Activated naive CD4-positive, alpha-beta T cell treated with anti-CD3 and anti-CD28 coated beads, Interleukin-2, amount 50 U/mL, for 72 hours (primary cell): ENCODE results near the gene GALNT2. TPM values are rescaled to one million over a fixed set of nuclear protein-coding genes. Genes with fewer than 3 reads are reported as not detected.
A peak's percentile ranks its signal among the peaks of the same experiment; 100 is the strongest.

ENCODE experiments used
- ATAC-seq, 2 donors: fragments of 150-1000 bp; cut with Tn5 transposase; 2 replicates each; pipeline ENCODE4 v1.10.0; 2021; ENCODE audit warnings: mild to moderate bottlenecking in 2 of 2, moderate library complexity in 2 of 2
- DNase-seq, 2 donors: peaks; one replicate each; pipeline ENCODE4 v3.0.0; 2021 to 2022; ENCODE audit warnings: low spot score in 2 of 2
- H3K27ac Mint-ChIP-seq, 2 donors: one replicate each; pipeline ENCODE4 v1.8.0; 2022; ENCODE audit warnings: mild to moderate bottlenecking in 2 of 2, mixed read lengths in 2 of 2
- H3K36me3 Mint-ChIP-seq, 2 donors: one replicate each; pipeline ENCODE4 v1.8.0; 2022; ENCODE audit warnings: mixed read lengths in 2 of 2
- H3K9me3 Mint-ChIP-seq, 2 donors: one replicate each; pipeline ENCODE4 v1.8.0; 2022; ENCODE audit warnings: mixed read lengths in 2 of 2
- total RNA-seq, 2 donors: library from RNA; stranded (reverse); gene quantifications; one replicate each; pipeline ENCODE4 v1.2.3, GENCODE V29; 2022

Gene GALNT2
- total RNA-seq, 2 donors from 2014 or later = 58.9 to 88.0 TPM

DNA sequence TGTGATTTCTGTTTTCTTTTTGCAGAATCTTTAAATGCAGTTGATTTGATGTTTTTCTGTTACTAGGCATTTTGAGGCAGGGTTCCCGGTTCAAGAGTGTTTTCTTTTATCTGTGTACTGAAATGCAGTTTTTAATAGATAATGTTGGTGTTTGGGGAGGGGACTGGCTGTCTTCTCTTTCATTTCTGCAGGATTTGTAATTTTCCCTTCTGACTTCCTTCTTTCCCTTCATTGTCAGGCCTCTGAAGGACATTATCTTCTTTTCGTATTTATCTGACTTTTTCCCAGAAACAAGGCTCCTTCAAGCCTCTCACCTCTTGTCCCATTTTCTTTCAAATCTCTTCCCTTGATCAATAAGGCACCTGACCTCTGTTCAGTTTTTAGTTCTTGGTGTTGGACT, 1.5 kb upstream of the GALNT2 start:
- Mint-ChIP-seq H3K36me3 (peaks cover 14 to 37% of the 10 kb centered on the region in 2 donors), H3K27ac (no peak overlapping the region), H3K9me3 (peaks cover 0 to 26% of the 10 kb centered on the region in 2 donors)
- ATAC-seq (no peak), DNase-seq (no peak)

DNA sequence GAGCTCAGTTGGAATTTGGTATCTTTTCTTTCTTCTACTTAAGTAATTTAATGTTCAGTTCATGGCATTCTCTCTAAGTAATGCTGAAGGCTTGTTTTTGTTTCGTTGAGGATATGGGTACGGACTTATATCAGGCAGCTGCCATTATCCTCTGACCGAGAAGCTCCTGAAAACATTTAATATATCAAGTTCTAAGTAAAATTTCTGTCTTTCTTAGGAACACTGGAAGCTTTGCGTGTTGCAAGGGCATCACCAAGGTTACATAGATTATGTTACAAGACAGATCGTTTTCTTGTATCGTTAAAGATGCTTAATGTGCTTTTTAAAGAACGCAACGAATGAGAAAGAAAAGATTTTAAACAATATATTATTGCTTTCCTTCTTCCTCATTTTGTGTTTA, 1.0 kb upstream of the GALNT2 start:
- DNase-seq (no peak), ATAC-seq (no peak)
- H3K36me3 Mint-ChIP-seq = peaks cover 14 to 37% of the 10 kb centered on the region in 2 donors
- H3K9me3 Mint-ChIP-seq = peaks cover 0 to 23% of the 10 kb centered on the region in 2 donors
- H3K27ac Mint-ChIP-seq = peak overlapping the region; percentile 68 to 89

DNA sequence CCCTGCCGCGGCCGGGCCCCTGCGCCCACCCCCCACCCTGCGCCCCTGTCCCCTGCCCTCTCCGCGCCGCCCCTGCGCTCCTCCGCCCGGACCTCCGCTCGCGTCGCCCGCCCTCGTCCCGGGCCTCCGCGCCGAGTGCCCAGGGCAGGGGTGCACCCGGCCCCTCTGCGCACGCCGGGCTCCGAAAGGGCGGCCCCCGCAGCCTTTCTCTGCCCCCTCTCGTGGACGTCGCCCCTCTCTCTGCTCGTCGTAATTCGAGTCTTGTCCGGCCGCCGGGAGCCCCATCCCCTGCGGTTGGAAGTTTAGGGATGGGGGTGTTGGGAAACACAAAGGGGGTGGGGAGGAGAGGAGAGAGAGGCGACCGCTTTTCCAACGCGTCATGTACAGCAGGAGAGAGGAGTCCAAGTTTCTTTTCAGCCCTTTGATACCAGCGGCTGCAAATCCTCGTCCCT, 407 bp downstream of the GALNT2 start:
- peak overlapping the region; percentile 77 to 93 for H3K27ac Mint-ChIP-seq
- DNase-seq (peak in 1 of 2 donors; percentile 35), ATAC-seq (peak; percentile 13 to 16)

GRCh38 chr1:230067871-230068620, 1.0 kb downstream of the GALNT2 start:
- peaks cover 14 to 32% of the 10 kb centered on the region in 2 donors for H3K36me3 Mint-ChIP-seq
- peak in 1 of 2 donors; percentile 16 for ATAC-seq
- peaks cover 0 to 14% of the 10 kb centered on the region in 2 donors for H3K9me3 Mint-ChIP-seq
- peak; percentile 25 to 68 for DNase-seq
- peak overlapping the region; percentile 90 to 93 for H3K27ac Mint-ChIP-seq

More for the DNA sequence above, 407 bp downstream of the GALNT2 start:
- H3K9me3 Mint-ChIP-seq = peaks cover 0 to 16% of the 10 kb centered on the region in 2 donors
- peaks cover 14 to 35% of the 10 kb centered on the region in 2 donors for H3K36me3 Mint-ChIP-seq

DNA sequence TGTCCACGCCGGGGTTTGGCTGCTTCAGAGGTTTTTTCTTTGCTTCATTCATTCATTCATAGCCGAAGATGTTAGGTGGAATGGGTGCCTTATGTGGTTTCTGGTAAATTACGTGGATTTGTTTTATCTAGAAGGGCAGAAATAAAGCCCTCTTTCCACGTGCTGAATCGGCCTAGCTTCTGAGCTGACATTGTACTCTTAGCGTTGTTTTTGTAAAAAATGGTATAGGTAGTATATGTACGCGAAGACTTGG, 1.5 kb downstream of the GALNT2 start:
- ATAC-seq = no peak
- Mint-ChIP-seq H3K9me3 (peaks cover 0 to 10% of the 10 kb centered on the region in 2 donors), H3K36me3 (peaks cover 14 to 32% of the 10 kb centered on the region in 2 donors), H3K27ac (peak overlapping the region; percentile 90 to 93)
- DNase-seq = no peak

- ATAC-seq (no peak), DNase-seq (no peak)
- Mint-ChIP-seq H3K9me3 (peaks cover 0 to 7% of the 10 kb centered on the region in 2 donors), H3K36me3 (peaks cover 14 to 30% of the 10 kb centered on the region in 2 donors), H3K27ac (peak overlapping the region; percentile 90 to 93)
These were observed 2.1 kb downstream of the GALNT2 start for GRCh38 chr1:230068952-230069684.

DNA sequence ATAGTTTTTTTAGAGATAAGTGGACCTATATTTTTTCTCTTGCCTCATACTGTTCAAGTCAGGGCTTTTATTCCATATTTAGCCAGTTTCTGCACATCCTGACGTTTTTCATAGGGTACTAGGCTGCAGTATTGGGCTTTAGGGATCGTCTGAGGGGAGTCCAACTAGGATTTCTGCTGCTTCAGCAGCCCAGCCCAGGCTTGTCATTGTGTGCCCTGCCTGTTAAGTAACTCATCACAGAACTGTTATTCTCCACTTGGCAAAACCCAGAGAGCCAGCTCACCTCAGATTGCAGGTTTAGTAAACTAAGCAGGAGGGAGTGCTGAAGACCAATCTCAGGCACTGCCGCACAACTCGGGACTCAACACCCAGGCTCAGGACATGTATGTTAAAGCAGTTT, 2.8 kb downstream of the GALNT2 start:
- H3K27ac Mint-ChIP-seq = no peak overlapping the region
- peaks cover 14 to 23% of the 10 kb centered on the region in 2 donors for H3K36me3 Mint-ChIP-seq
- DNase-seq = no peak
- peaks cover 0 to 5% of the 10 kb centered on the region in 2 donors for H3K9me3 Mint-ChIP-seq
- ATAC-seq = no peak

GRCh38 chr1:230070321-230071208, 3.5 kb downstream of the GALNT2 start:
- Mint-ChIP-seq H3K27ac (no peak overlapping the region), H3K36me3 (peaks cover 14 to 21% of the 10 kb centered on the region in 2 donors), H3K9me3 (no peaks in the 10 kb centered on the region)
- DNase-seq = no peak
- no peak for ATAC-seq

GRCh38 chr1:230071316-230071715, 4.3 kb downstream of the GALNT2 start:
- H3K36me3 Mint-ChIP-seq = peaks cover 17 to 24% of the 10 kb centered on the region in 2 donors
- peak overlapping the region in 1 of 2 donors; percentile 19 for H3K27ac Mint-ChIP-seq
- H3K9me3 Mint-ChIP-seq = no peaks in the 10 kb centered on the region
- ATAC-seq (no peak), DNase-seq (no peak)

- Mint-ChIP-seq H3K36me3 (peaks cover 20 to 31% of the 10 kb centered on the region in 2 donors), H3K9me3 (no peaks in the 10 kb centered on the region)
- no peak for ATAC-seq
These were observed 5.3 kb downstream of the GALNT2 start for GRCh38 chr1:230072296-230072695.

DNA sequence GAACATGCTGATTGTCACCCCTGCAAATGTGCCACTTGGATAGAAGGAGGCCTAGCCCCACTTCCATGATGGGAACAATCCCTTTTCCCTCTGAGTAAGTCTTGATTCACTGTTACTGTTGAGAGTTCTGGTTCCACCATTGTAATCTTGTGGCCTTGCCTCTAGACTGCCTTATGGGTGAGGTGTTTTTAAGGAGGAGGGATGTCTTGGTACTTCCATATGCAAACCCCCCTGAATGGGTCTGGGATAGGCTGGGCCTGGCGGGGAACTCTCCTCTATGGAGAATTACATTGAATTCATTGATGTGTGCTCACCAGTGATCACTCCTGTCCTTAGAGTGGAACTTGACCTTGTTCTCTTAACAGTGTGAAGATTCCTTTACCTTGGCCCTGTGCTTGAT, 5.8 kb downstream of the GALNT2 start:
- DNase-seq (no peak), ATAC-seq (no peak)
- H3K27ac Mint-ChIP-seq = no peak overlapping the region
- H3K36me3 Mint-ChIP-seq = peaks cover 20 to 32% of the 10 kb centered on the region in 2 donors
- no peaks in the 10 kb centered on the region for H3K9me3 Mint-ChIP-seq

More at GRCh38 chr1:230072296-230072695, 5.3 kb downstream of the GALNT2 start:
- peak overlapping the region in 1 of 2 donors; percentile 19 for H3K27ac Mint-ChIP-seq
- no peak for DNase-seq

DNA sequence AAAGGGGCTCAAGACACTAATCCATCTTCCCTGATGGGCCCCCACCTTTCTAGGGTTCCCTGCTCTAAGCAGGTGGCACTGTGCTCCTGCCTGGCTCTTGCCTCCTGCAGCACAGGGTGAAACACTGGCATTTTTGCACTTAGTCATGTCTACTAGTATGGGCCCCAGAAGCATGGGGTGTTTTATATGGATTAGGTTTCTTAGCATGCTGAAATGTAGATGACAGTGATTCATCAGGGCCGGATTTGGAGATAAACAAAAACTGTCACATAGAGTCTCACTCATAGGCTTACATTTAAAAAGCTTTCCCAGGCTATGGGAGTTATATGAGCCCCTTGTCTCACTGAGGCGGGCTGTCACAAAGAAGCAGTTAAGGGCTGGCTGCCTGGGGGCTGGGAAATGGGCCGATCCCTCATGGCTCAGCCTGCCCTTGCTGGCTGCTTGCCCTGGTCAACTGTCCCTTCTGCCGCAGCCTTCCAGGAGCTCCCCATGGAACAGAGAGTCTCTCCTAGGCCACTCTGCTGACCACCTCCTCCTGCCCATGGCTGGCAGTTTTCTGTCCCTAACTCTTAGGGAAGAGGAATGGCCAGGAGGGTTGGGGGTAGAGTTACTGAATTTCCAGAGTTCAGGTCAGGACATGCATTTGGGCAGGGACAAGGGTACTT, 6.5 kb downstream of the GALNT2 start:
- ATAC-seq = peak in 1 of 2 donors; percentile 66
- DNase-seq = no peak
- Mint-ChIP-seq H3K27ac (peak overlapping the region in 1 of 2 donors; percentile 48), H3K9me3 (no peaks in the 10 kb centered on the region), H3K36me3 (peaks cover 14 to 26% of the 10 kb centered on the region in 2 donors)

GRCh38 chr1:230074270-230074669, 7.2 kb downstream of the GALNT2 start:
- DNase-seq (no peak), ATAC-seq (no peak)
- Mint-ChIP-seq H3K9me3 (no peaks in the 10 kb centered on the region), H3K36me3 (peaks cover 7 to 19% of the 10 kb centered on the region in 2 donors), H3K27ac (no peak overlapping the region)

DNA sequence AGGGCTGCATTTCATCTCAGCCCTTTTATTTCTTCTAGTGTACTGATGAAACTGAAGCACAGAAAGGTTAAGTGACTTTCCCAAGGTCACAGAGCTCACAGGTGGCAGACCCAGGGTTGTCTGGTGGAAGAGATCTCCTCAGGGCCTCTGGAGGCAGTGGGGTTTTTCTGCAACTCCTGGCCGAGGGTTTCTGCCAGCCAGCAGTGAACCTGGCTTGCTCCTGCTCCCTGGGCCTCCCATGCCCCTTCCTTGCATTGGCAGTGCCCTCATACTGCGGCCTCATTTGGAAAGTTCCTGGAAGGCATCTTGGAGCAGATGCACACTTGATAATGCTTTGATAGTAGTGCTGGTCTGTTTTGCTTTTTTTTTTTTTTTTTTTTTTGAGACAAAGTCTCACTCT, 7.7 kb downstream of the GALNT2 start:
- Mint-ChIP-seq H3K9me3 (no peaks in the 10 kb centered on the region), H3K36me3 (peaks cover 7 to 16% of the 10 kb centered on the region in 2 donors), H3K27ac (no peak overlapping the region)
- ATAC-seq = no peak
- no peak for DNase-seq

DNA sequence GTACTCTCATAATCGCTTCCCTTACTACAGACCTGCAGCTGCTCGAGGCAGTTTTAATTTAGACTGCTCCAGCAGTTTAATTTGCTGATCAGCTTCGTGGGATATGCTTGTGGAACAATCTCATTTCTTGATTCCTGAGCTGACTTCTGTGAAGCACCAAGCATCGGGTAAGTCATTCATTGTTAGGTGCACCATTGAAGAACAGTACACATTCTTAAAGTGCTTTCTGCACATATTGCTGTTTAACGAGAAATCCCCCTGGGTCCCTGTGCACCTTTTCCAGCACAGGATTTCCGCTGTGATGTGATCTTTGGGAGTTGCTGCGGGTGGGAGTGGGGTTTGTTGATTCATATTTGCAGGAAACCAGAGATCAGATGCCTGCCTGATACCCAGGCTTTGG, 9.1 kb downstream of the GALNT2 start:
- DNase-seq = no peak
- Mint-ChIP-seq H3K9me3 (no peaks in the 10 kb centered on the region), H3K36me3 (peaks cover 12 to 24% of the 10 kb centered on the region in 2 donors), H3K27ac (peak overlapping the region; percentile 72 to 83)
- ATAC-seq = no peak

- ATAC-seq (peak; percentile 51 to 94), DNase-seq (peak in 1 of 2 donors; percentile 67)
- peak overlapping the region; percentile 6 to 83 for H3K27ac Mint-ChIP-seq
These were observed 10.0 kb downstream of the GALNT2 start for GRCh38 chr1:230077011-230077410.

More at GRCh38 chr1:230077011-230077410, 10.0 kb downstream of the GALNT2 start:
- Mint-ChIP-seq H3K36me3 (peaks cover 14 to 33% of the 10 kb centered on the region in 2 donors), H3K9me3 (peaks cover 0 to 5% of the 10 kb centered on the region in 2 donors)
